Endometrial microvascular endothelial cells (primary cell): ENCODE data around the gene ASIC2. TPM values are rescaled to one million over a fixed set of nuclear protein-coding genes. Genes with fewer than 3 reads are reported as not detected.
"Not testable (repeated sequence)": the region's sequence is repeated elsewhere in the genome, so short reads cannot be mapped to it uniquely, and the experiment has no call there.

Experiments used
- in situ Hi-C: cut with HindIII; loops from 2 replicates; pipeline ENCODE4 v1.10.0; 2017; ENCODE audit warnings: low sequenced_read_pairs, low pct_unique_long_range_greater_than_20kb; ENCODE audit errors: inconsistent ontology term
- total RNA-seq: library from RNA; depleted of rRNA; stranded (reverse); fragments of >200 nt; gene quantifications from one replicate; pipeline ENCODE4 v1.2.3, GENCODE V29; 2015; ENCODE audit errors: inconsistent ontology term

ASIC2 gene
- total RNA-seq, 1 donor from 2014 or later, result not detected

- in situ Hi-C loops, result no loop called here
These were observed 307.9 kb downstream of the ASIC2 start for GRCh38 chr17:32985050-32985756.

DNA sequence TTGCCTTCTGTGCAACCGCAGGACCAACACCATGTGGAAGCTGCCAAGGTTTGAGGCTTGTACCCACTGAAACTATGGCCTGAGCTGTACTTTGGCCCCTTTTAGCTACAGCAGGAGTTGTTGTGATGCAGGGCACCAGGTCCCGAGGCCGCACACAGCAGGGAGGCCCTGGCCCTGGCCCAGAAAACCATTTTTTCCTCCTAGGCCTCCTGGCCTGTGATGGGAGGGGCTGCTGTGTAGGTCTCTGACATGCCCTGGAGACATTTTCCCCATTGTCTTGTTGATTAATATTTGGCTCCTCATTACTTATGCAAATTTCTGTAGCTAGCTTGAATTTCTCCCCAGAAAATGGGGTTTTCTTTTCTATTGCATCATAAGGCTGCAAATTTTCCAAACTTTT is 311.5 kb downstream of the ASIC2 start:
- in situ Hi-C loops, result not testable (repeated sequence)

DNA sequence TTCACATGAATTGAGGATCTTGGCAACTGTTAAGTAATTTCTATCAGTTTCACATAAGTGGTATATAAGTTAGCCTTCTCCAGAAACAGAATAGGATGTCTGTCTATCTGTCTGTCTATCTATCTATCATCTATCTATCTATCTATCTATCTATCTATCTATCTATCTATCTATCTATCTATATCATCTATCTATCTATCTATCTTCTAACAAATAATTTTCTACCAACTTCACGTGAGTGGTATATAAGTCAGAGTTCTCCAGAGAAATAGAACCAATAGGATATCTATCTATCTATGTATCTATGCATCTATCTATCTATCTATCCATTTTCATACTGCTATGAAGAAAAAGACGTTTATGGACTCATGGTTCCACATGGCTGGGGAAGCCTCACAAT is 312.9 kb downstream of the ASIC2 start:
- in situ Hi-C loops, result no loop called here

DNA sequence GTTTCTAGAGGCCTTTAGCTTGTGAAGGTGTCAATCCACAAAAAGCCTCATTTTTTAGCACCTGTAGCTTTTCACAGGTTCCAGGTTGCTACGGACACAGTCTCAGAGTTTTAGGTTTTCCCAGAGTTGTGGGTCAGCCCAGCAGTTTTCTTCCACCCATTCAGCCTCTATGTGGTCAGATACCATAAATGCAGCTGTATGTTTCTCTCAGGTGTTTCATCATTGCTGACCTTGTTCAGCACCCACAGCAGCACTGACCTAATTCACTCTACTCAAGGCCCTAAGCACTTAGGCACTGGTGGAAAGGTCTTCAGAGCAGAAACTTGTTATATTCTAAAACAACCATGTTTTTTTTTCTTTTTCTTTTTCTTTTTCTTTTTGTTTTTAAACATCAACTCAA is 316.5 kb downstream of the ASIC2 start:
- in situ Hi-C loops, result no loop called here

DNA sequence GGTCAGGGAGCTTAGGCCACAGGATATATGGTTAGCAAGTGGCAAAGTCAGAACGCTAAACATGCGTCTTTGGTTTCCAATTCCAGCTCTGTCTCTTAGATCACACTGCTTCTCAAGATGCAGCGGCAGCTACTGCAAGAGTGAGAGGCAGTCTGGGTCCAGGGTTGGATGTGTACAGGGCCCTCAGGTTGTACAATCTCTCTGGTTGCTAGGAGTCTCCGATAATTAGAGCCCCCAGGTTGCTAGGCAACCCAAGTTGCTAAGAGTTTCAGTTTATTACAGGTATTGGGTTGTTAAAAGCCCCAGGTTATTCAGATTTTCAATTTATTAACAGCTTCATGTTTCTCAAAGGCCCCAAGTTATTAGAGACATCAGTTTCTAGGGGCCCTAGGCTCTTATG is 317.0 kb downstream of the ASIC2 start:
- in situ Hi-C loops, result no loop called here

DNA sequence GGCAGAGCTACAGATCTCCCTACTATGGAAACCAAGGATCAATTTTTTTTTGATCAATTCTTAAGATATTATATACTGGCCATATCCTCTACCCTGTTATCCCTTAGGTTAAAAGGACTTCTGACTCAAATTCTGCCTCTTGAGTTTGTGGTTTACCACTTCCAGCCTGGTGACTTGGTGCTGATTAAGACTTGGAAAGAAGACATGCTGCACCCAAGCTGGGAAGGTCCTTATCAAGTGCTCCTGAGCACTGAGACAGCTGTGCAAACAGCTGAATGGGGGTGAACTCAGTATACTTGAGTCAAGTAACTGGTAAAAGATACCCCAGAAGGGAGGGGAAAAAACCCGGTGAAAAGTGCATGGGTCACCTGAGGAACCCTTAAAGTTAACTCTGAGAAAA is 321.9 kb downstream of the ASIC2 start:
- in situ Hi-C loops, result no loop called here

DNA sequence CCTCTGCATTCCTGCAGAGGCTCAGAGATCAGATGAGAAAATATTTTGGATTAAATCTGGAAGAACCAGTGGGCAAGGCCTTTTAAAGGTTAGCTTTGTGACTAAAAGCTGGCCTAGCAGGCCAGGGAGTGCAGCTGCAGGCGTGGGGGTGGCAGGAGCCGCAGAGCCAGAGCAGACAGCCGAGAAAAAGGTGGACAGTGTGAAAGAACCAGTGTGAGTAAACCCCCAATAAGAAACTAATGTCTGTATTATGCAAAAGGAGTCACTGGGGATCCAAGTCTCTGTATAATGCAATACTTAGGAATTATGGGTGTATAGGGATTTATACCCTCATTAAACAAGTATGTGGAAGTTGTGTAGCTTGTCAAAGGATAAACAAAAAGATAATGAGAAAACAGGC is 322.8 kb downstream of the ASIC2 start:
- in situ Hi-C loops, result no loop called here

- in situ Hi-C loops, result not testable (repeated sequence)
These were observed 323.9 kb downstream of the ASIC2 start for GRCh38 chr17:32969231-32969630.

- in situ Hi-C loops, result no loop called here
These were observed 328.6 kb downstream of the ASIC2 start for GRCh38 chr17:32964541-32964940.
